Loucy (cell line): ENCODE data around the gene CAPN7.
A peak's percentile ranks its signal among the peaks of the same experiment; 100 is the strongest.

ENCODE experiments used
- H2AFZ ChIP-seq: fragments of 200-600 bp; sonication (generic); 2 replicates; pipeline ENCODE4 v1.6.0; 2016; ENCODE audit warnings: antibody characterized with exemption, mild to moderate bottlenecking, low read length, moderate library complexity
- H3F3A ChIP-seq: fragments of 200-600 bp; 2 replicates; pipeline ENCODE4 v1.6.0; 2016; ENCODE audit warnings: antibody characterized with exemption, low read depth, mild to moderate bottlenecking
- H3K27me3 ChIP-seq: fragments of 200-600 bp; sonication (generic); 2 replicates; pipeline ENCODE4 v1.6.1; 2014; ENCODE audit warnings: low read length, mild to moderate bottlenecking; ENCODE audit not compliant: insufficient read depth, poor library complexity, severe bottlenecking
- H3K36me3 ChIP-seq: fragments of 200-600 bp; sonication (generic); 2 replicates; pipeline ENCODE4 v1.6.1; 2016; ENCODE audit warnings: low read length; ENCODE audit not compliant: insufficient read depth
- H3K4me1 ChIP-seq: fragments of 200-600 bp; sonication (generic); 2 replicates; pipeline ENCODE4 v1.5.1; 2014; ENCODE audit warnings: low read length, mild to moderate bottlenecking; ENCODE audit not compliant: insufficient read depth, poor library complexity, severe bottlenecking
- H3K4me2 ChIP-seq: fragments of 200-600 bp; sonication (generic); 2 replicates; pipeline ENCODE4 v1.6.0; 2014; ENCODE audit warnings: antibody characterized with exemption, low read length, low read depth, mild to moderate bottlenecking; ENCODE audit not compliant: poor library complexity, severe bottlenecking
- H3K4me3 ChIP-seq: fragments of 200-600 bp; sonication (generic); 2 replicates; pipeline ENCODE4 v1.5.1; 2014; ENCODE audit warnings: low read length, mild to moderate bottlenecking, mixed read lengths; ENCODE audit not compliant: poor library complexity, severe bottlenecking
- H3K79me2 ChIP-seq: fragments of 200-600 bp; sonication (generic); 2 replicates; pipeline ENCODE4 v1.6.1; 2014; ENCODE audit warnings: low read length; ENCODE audit not compliant: insufficient read depth
- H3K9ac ChIP-seq: fragments of 200-600 bp; sonication (generic); 2 replicates; pipeline ENCODE4 v1.6.0; 2014; ENCODE audit warnings: mild to moderate bottlenecking, low read depth, low read length, moderate library complexity; ENCODE audit not compliant: poor library complexity, severe bottlenecking
- H3K9me2 ChIP-seq: fragments of 200-600 bp; sonication (generic); replicated peaks from 2 replicates; pipeline ENCODE4 v1.6.1; 2016; ENCODE audit warnings: low read depth, low read length, mixed read lengths
- H3K9me3 ChIP-seq: fragments of 200-600 bp; sonication (generic); 2 replicates; pipeline ENCODE4 v1.6.1; 2014; ENCODE audit warnings: mild to moderate bottlenecking, antibody characterized with exemption, low read length, low read depth; ENCODE audit not compliant: insufficient read depth
- H4K20me1 ChIP-seq: fragments of 200-600 bp; sonication (generic); 2 replicates; pipeline ENCODE4 v1.6.0; 2014; ENCODE audit warnings: antibody characterized with exemption, low read length, mild to moderate bottlenecking; ENCODE audit not compliant: insufficient read depth, poor library complexity, severe bottlenecking
- CTCF ChIP-seq: fragments of 200-600 bp; sonication (generic); conservative IDR thresholded peaks from 2 replicates; pipeline ENCODE4 v1.5.1; 2014; ENCODE audit warnings: mild to moderate bottlenecking, antibody characterized with exemption, low read length
- EZH2phosphoT487 ChIP-seq: fragments of 200-600 bp; IDR thresholded peaks from 2 replicates; pipeline ENCODE4 v1.6.1; 2018; ENCODE audit warnings: antibody characterized with exemption, mild to moderate bottlenecking, moderate library complexity, borderline replicate concordance

The CAPN7 gene

GRCh38 chr3:15288331-15289035 is 82.4 kb downstream of the CAPN7 start:
- Histone ChIP-seq H3K9ac (no peak overlapping the region), H4K20me1 (peaks cover 7% of the 10 kb centered on the region), H3K9me3 (no peaks in the 10 kb centered on the region), H3K79me2 (peaks cover 65% of the 10 kb centered on the region), H3K4me3 (no peak overlapping the region), H3K4me1 (peaks cover 46% of the 10 kb centered on the region), H3F3A (peaks cover 10% of the 10 kb centered on the region), H3K9me2 (no peaks in the 10 kb centered on the region), H3K4me2 (no peak overlapping the region), H3K36me3 (no peaks in the 10 kb centered on the region), H2AFZ (no peak overlapping the region), H3K27me3 (no peaks in the 10 kb centered on the region)
- TF ChIP-seq CTCF (no peak), EZH2phosphoT487 (no peak)

GRCh38 chr3:15289661-15290060 is 83.6 kb downstream of the CAPN7 start:
- TF ChIP-seq CTCF (no peak), EZH2phosphoT487 (no peak)
- no peak overlapping the region for H3K4me2 ChIP-seq

GRCh38 chr3:15290736-15291135 is 84.7 kb downstream of the CAPN7 start:
- Histone ChIP-seq H3K9ac (peak overlapping the region; percentile 39), H3K36me3 (no peaks in the 10 kb centered on the region), H3K4me1 (peaks cover 46% of the 10 kb centered on the region), H3K4me2 (peak overlapping the region; percentile 85), H2AFZ (no peak overlapping the region), H3F3A (peaks cover 13% of the 10 kb centered on the region), H3K9me2 (no peaks in the 10 kb centered on the region), H3K79me2 (peaks cover 49% of the 10 kb centered on the region), H3K4me3 (no peak overlapping the region), H3K27me3 (no peaks in the 10 kb centered on the region), H4K20me1 (peaks cover 7% of the 10 kb centered on the region), H3K9me3 (no peaks in the 10 kb centered on the region)
- TF ChIP-seq EZH2phosphoT487, result no peak

More at GRCh38 chr3:15289661-15290060, 83.6 kb downstream of the CAPN7 start:
- Histone ChIP-seq H3K79me2 (peaks cover 58% of the 10 kb centered on the region), H3K4me1 (peaks cover 43% of the 10 kb centered on the region), H4K20me1 (peaks cover 7% of the 10 kb centered on the region), H3K9me2 (no peaks in the 10 kb centered on the region), H2AFZ (no peak overlapping the region), H3K9ac (no peak overlapping the region), H3K36me3 (no peaks in the 10 kb centered on the region), H3K9me3 (no peaks in the 10 kb centered on the region), H3F3A (peaks cover 10% of the 10 kb centered on the region), H3K4me3 (no peak overlapping the region), H3K27me3 (no peaks in the 10 kb centered on the region)
